GOT3 (cell line): Measurements from ENCODE around the gene CALHM2.

Experiments used
- DNase-seq: peaks from one replicate; lab custom pipeline; 2025; ENCODE audit warnings: mixed read lengths; lab: John Stamatoyannopoulos, UW

CALHM2 gene

GRCh38 chr10:103476046-103476768, 24.0 kb upstream of the CALHM2 start:
- DNase-seq, result no peak

DNA sequence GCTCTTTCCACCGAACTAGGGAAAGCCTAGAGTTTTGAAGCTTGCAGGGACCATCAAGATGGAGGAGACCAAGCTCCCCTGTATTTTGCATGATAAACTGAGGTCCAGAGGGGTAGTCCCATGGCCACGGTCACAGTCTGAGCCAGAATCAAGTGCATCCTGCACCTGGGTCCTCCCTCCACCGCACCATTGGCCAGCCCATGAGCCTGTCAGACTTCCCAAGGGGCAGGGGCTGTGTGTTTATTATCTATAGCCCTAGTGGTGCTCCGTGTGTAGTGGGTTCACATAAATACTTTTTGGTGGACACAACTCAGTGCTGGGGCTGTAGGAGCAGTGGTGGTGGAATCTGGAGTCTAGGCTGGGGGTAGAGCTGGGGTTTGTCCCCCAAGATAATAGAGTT, 23.3 kb upstream of the CALHM2 start:
- no peak for DNase-seq

DNA sequence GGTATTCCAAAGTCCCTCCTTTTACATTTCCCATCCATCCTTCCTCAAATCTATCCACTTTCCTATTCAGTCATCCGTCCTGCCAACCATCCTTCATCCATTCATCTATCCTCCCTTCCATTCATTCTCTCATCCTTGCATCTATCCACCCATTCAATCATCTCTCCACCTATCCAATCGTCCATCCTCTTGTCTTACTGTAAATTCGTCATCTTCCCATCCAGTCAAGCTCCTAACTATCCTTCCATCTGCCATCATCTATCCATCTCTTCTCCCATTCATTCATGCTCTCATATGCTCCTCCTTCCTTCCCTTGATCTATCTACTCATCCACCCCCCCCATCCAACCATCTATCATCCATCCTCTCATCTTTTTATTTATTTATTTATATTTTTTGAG, 21.9 kb upstream of the CALHM2 start:
- no peak for DNase-seq

DNA sequence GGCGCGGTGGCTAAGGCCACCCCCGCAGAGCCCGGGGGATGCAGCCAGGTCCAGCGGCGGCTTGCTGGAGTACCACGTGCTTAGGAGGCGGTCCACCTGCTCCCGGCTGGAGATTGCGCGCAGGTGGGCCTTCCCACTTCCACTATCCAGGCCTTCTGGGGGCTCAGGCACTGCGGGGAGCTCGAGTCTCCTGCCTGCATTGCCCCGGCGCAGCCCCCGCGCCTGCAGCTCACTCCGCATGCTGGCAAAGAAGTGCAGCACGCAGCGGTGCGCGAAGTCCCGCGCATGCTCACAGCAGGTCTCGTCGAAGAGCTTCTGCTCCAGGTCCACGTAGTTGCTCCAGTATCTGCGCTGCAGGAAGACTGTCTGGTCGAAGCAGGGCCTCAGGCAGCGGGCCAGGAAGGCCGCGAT, 21.1 kb upstream of the CALHM2 start:
- no peak for DNase-seq

DNA sequence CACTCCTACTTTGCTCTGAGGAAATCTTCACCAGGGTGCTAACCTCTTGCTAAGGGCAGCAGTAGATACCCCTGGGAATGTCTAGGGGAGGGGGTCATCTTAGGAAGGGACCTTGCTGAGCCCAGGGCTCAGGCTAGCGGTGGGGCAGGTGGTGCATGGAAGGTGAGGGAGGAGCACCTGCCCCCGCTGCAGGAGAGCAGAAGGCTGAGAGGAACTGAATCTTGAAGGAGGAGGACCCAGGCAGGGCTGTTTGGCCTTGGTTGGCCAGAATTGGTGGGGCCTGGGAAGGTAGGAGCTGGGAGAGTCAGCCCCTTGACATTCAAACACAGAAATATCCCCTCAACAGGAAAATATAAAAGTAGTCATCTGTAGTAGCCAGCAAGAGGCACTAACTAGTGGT, 19.8 kb upstream of the CALHM2 start:
- DNase-seq, result no peak

DNA sequence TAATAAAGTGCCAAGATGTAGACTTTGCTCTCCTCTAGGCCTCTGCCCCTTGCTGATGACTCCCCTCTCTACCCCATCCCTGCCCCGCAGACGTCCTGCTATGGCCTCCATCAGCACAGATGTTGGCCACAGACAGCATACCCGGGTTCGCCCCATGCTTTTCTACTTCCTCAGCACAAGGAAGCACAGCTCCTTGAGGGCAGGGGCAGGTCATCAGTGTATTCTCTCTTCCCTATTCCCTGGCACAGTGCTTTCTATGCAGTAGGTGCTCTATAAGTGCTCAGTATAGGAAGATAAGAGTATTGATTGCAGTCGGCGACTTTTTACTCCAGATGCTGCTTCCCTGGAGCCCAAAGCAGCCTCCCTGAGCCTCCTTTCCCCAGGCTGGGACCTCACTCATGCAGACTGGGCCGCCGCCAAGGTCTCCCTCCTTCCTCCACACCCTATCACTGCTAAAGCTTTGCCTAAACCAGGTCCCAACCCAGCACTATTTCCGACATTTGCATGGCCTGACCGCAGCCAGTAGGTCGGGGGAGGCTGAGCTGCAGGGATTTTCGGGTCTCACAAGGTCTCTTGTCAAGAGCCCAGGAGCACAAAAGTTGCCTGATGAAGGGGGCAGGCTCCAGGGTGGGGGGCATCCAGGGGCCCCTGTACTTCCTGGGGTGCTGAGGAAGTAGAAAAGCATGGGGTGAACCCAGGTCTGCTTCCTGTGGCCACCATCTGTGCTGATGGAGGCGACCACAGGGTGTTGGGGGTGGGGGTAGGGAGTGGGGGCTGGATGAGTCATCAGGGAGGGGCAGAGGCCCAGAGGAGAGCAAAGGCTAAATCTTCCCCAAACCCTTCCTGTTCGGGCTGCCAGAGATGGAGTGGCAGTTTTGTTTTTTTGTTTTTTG, 18.8 kb upstream of the CALHM2 start:
- no peak for DNase-seq

DNA sequence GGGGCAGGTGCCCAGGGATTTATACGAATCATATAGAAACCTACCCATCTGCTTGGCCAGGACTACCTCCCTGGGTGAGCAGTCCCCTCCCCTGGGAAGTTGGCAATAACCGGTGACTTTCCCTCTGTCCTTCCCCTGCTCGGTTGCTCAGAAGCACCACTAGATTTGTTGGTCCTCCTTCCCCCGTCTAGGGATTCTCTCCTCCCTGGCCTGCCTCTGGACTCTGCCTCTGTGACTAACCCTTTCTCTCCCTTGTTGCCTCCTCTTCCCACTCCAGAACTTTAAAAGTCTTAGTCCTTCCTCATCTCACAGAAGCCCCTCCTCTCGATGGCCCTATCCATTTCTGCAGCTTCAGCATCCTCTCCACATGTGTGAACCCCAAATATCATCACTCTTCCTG, 17.0 kb upstream of the CALHM2 start:
- DNase-seq, result no peak

DNA sequence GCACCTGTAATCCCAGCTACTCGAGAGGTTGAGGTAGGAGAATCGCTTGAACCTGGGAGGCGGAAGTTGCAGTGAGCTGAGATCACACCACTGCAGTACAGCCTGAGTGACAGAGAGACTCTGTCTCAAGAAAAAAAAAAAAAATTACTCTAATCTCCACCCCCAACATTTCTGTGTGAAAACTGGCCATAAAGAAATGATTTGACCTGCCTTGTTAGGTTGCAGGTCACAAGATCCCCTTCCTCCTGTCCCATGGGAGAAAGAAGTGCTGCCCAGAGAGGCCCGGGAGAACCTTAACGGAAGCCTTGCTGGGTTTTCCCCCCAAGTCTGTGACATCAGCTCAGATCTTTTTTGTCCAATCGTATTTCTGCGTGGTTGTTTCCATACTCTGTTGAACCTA, 15.2 kb upstream of the CALHM2 start:
- DNase-seq, result no peak

DNA sequence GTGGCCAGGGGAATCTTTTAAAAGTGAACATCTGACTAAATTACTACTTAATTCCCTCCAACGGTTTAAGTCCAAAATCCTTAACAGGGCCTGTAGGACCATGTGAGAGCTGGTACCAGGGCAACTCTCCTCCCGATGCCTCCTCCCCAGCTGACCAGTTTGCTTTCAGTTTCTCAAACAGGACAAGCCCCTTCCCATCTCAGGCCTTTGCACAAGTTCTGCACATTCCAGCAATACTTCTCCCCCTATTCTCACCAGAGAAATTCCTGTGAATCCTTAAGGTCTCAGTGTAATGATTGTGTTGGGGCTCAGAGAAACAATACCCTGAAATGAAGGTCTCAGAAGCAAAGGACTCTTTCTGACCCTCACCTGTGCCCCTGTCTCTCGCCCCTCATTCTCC, 14.6 kb upstream of the CALHM2 start:
- DNase-seq, result no peak

DNA sequence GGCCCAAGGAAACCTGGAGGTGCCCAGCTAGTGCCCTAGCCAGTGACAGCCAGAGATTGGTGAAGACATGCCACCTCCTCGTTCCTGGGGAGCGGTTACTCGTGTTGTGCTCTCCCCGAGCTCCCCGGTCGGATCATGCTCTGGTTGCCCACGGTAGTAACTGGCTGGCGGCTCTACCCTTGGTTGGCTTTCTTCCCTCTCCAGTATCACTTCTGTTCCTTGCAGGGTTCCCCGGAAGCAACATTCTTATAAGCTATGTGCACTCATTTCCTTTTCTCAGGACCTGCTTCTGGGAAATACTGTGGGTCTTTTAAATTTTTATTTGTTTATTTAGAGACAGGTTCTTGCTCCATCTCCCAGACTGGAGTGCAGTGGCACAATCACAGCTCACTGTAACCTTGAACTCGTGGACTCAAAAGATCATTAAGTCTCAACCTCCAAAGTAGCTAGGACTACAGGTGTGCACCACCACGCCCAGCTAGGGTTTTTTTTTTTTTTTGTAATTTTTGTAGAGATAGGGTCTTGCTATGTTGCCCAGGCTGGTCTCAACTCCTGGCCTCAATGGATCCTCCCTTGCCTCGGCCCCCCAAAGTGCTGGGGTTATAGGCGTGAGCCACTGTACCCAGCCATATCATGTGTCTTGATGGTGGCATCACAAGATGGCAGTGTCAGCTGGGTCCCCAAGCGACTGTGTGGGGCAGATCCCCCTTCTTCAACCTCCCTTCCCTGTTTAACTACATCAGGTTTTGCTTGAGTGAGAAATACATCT, 13.4 kb upstream of the CALHM2 start:
- DNase-seq, result no peak

GRCh38 chr10:103463499-103463898, 11.3 kb upstream of the CALHM2 start:
- DNase-seq, result no peak

DNA sequence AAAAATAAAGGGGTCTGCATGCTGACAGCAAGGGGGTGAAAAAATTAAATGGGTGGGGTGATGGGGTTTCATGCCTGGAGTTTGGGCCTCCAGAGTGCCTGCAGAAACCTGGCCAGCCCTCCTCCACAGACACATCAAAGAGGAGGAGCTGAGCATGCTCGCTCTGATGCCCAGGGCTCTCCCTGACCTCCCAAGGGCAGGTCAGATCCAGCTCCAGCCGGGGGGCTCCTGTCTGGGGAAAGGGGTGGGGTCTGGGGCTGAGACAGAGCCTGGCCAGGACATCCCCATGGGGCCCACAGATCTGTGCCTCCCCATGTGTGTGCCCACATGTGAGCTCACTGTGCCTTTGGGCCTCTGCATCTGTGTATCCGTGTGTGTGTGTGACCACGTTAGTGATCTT, 7.4 kb upstream of the CALHM2 start:
- DNase-seq, result no peak

DNA sequence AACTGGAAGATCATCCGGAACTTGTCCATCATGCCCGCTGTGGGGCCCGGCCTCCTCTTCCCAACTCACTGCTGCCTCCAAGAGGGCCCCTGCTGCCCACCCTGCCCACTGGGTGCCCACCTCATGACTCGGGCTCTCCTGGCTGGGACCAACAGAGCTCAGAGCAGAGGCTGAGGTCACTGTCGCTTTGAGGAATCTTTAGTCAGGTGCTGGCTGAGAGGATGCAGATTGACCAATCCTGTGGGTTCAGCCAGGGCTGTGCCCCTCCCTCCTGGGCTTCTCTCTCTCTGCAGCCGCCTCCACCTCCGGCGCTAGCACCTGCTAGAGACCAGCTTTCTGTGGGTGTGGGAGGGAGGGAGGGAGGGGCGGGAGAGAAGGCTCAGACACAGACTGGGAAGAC, 6.5 kb upstream of the CALHM2 start, which contains the start of gene CALHM1:
Gene CALHM1, minus strand, starts transcription at position 181 of the 400 bp plus-strand sequence. Its CDS starts 149 bp downstream, at position 32.
- DNase-seq, result no peak

DNA sequence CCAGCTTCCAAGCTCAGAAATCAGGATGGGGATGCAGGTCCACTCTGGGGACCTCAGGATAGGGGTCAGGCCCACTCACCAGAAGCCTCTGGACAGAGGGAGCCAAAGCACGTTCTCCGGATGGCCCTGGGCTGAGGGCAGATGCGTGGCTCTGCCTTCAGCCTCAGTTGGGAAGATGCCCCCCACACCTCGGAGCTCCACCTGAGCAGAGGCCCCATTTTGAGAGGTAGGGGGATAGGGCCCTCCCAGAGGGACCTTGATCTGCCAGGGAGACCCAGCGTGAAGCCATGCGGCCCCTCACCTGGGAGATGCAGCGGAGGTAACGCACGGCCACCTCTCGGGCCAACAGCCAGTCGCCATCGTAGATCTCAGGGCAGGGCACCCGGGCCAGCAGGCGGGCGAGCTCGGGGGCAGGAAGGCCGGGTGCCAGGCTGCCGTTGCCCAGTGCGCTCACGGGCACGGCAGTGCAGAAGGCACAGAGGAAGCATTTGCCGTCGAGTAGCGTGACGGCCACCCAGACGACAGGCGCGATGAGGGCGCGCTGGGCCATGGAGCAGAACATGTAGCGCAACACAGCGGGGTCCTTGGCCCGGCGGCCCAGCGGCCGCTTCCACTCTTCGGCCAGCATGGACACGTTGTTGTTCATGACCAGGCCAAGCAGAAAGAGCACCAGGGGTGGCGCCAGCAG, 5.9 kb upstream of the CALHM2 start:
- no peak for DNase-seq

DNA sequence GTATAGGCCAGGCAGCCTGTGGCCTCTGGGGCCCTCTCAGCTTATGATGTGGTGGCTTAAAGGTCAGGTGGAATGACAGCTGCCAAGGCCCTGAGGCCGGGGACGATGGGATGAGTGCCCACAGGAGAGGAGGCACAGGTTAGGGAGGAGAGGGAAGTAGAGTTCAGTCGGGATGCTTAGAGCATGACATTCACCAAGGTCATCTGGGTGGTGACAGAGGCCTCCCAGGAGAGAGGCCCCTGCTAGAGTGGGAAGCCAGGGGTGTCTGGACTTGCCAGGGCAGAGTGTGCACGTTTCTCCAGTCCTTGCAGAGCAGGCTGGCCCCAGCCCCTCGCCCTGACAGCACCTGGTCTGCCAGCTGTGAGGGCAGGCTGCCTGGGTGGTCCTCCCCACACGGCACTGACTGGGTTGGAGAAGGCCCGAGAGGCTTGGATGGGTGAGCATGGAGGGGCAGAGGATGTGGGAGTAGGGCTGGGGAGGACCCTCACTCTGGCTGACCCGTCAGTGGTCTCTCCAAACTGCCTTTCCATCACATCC, 5.1 kb upstream of the CALHM2 start:
- DNase-seq, result no peak

GRCh38 chr10:103456074-103456660, 4.0 kb upstream of the CALHM2 start:
- DNase-seq, result no peak

GRCh38 chr10:103455235-103455634, 3.1 kb upstream of the CALHM2 start:
- DNase-seq, result no peak

DNA sequence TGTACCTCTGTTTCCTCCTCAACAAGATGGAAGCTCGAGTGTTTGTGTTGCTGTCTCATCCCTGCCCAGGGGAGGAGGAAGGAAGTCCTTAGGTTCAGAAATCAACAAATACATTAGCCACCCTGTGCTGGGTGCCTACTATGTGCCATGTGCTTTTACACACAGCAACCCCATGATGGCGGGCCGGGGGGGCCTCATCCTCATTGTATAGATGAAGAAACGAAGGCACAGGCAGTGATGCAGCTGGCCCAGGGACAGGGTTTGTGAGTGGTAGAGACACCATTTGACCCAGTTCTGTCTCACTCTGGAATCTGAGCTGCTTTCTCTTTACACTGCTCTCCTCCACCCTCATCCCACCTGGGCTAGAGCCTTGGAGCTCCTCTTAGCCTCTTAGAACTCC, 1.9 kb upstream of the CALHM2 start:
- DNase-seq, result no peak

DNA sequence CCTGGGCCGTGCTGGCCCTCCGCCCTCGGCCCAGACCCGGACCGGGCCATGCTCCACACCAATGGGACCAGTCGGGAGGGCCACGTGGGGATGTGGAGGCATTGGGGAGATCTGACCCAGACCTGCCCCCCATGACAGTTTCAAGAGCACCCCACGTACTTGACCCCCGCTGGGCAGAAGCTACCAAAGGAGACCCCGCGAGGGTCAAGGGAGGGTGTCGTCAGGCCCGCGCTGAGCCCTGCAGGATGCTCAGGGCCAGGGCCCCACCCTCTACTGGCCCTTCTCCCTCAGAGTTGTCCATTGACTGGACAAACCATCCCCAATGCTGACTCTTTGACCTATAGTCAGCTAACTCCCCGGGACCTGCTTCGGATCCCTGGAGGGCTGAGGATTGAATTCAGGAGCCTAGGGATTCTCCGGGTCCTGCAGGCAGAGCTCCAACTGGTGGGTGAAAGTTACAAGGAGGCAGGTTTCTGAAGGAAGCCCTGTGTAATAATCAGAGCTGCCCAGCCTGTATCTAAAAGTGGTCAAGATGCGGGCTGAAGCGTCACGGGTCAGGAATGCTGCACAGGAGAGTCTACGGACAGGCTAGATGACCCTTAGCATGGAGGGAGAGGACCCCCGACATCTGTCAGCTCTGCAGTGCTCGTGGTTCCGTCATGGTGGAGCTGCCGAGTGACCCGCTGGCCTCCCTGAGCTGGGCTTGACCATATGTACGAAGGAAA, 498 bp upstream of the CALHM2 start:
- no peak for DNase-seq

GRCh38 chr10:103451091-103451813, 918 bp downstream of the CALHM2 start:
- no peak for DNase-seq
